ENCODE measurements around the gene KRT13.

Gene KRT13

GRCh38 chr17:41518031-41518430 lies 12.6 kb upstream of the KRT13 start:
- Histone ChIP-seq H3K4me1 (ENCODE audit: control insufficient read depth, insufficient read depth, low read length) (no peaks in the 10 kb centered on the region), H3K4me3 (ENCODE audit: low read length in 2 of 2) (no peak overlapping the region), H3K9me3 (ENCODE audit: control insufficient read depth in 2 of 2, low read length in 2 of 2) (no peaks in the 10 kb centered on the region), H3K9ac (ENCODE audit: low read length in 2 of 2) (no peak overlapping the region), H3K27me3 (ENCODE audit: control insufficient read depth in 1 of 2, insufficient read depth in 2 of 2, low read length in 2 of 2) (peaks cover 0 to 11% of the 10 kb centered on the region in 2 donors), H3K27ac (ENCODE audit: low read length) (no peak overlapping the region), H3K36me3 (ENCODE audit: control insufficient read depth in 2 of 2, insufficient read depth in 2 of 2, low read length in 2 of 2) (no peaks in the 10 kb centered on the region)

GRCh38 chr17:41516830-41517283 lies 11.4 kb upstream of the KRT13 start:
- Histone ChIP-seq H3K27ac (ENCODE audit: low read length) (no peak overlapping the region), H3K4me3 (ENCODE audit: low read length in 2 of 2) (no peak overlapping the region), H3K4me1 (ENCODE audit: control insufficient read depth, insufficient read depth, low read length) (no peaks in the 10 kb centered on the region), H3K27me3 (ENCODE audit: control insufficient read depth in 1 of 2, insufficient read depth in 2 of 2, low read length in 2 of 2) (peaks cover 0 to 10% of the 10 kb centered on the region in 2 donors), H3K9ac (ENCODE audit: low read length in 2 of 2) (no peak overlapping the region), H3K9me3 (ENCODE audit: control insufficient read depth in 2 of 2, low read length in 2 of 2) (no peaks in the 10 kb centered on the region), H3K36me3 (ENCODE audit: control insufficient read depth in 2 of 2, insufficient read depth in 2 of 2, low read length in 2 of 2) (no peaks in the 10 kb centered on the region)

- H3K4me3 ChIP-seq (ENCODE audit: low read length in 2 of 2) = no peak overlapping the region
- H3K27me3 ChIP-seq (ENCODE audit: control insufficient read depth in 1 of 2, insufficient read depth in 2 of 2, low read length in 2 of 2) = peaks cover 0 to 9% of the 10 kb centered on the region in 2 donors
- H3K9me3 ChIP-seq (ENCODE audit: control insufficient read depth in 2 of 2, low read length in 2 of 2) = no peaks in the 10 kb centered on the region
- no peaks in the 10 kb centered on the region for H3K4me1 ChIP-seq (ENCODE audit: control insufficient read depth, insufficient read depth, low read length)
- H3K9ac ChIP-seq (ENCODE audit: low read length in 2 of 2) = no peak overlapping the region
- H3K36me3 ChIP-seq (ENCODE audit: control insufficient read depth in 2 of 2, insufficient read depth in 2 of 2, low read length in 2 of 2) = no peaks in the 10 kb centered on the region
- no peak overlapping the region for H3K27ac ChIP-seq (ENCODE audit: low read length)
Measured at GRCh38 chr17:41516147-41516829, 10.9 kb upstream of the KRT13 start.

DNA sequence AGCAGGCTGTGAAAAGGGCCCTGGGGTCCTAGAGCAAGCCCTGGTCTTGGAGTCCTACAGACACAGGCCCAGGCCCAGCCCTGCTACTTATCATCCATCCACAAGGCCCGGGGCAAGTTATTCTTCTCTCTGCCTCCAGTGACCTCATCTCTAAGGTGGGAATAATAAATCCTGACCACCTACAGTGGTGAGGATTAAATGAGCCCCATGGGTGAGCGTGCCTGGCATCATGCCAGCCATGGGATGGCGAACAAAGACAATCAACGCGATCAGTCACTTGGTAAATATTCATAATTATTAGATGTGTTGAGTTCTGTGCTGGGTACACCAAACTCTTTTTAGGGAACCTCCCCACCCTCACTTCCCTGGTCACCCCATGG lies 7.7 kb upstream of the KRT13 start:
- H3K36me3 ChIP-seq (ENCODE audit: control insufficient read depth in 2 of 2, insufficient read depth in 2 of 2, low read length in 2 of 2) = no peaks in the 10 kb centered on the region
- H3K27ac ChIP-seq (ENCODE audit: low read length) = no peak overlapping the region
- no peak overlapping the region for H3K4me3 ChIP-seq (ENCODE audit: low read length in 2 of 2)
- H3K9me3 ChIP-seq (ENCODE audit: control insufficient read depth in 2 of 2, low read length in 2 of 2) = no peaks in the 10 kb centered on the region
- H3K27me3 ChIP-seq (ENCODE audit: control insufficient read depth in 1 of 2, insufficient read depth in 2 of 2, low read length in 2 of 2) = peaks cover 0 to 6% of the 10 kb centered on the region in 2 donors
- no peak overlapping the region for H3K9ac ChIP-seq (ENCODE audit: low read length in 2 of 2)
- H3K4me1 ChIP-seq (ENCODE audit: control insufficient read depth, insufficient read depth, low read length) = no peaks in the 10 kb centered on the region

GRCh38 chr17:41512546-41513167 lies 7.2 kb upstream of the KRT13 start:
- H3K4me3 ChIP-seq (ENCODE audit: low read length in 2 of 2) = no peak overlapping the region
- H3K36me3 ChIP-seq (ENCODE audit: control insufficient read depth in 2 of 2, insufficient read depth in 2 of 2, low read length in 2 of 2) = no peaks in the 10 kb centered on the region
- H3K27me3 ChIP-seq (ENCODE audit: control insufficient read depth in 1 of 2, insufficient read depth in 2 of 2, low read length in 2 of 2) = peaks cover 0 to 6% of the 10 kb centered on the region in 2 donors
- H3K9ac ChIP-seq (ENCODE audit: low read length in 2 of 2) = no peak overlapping the region
- no peaks in the 10 kb centered on the region for H3K9me3 ChIP-seq (ENCODE audit: control insufficient read depth in 2 of 2, low read length in 2 of 2)
- H3K27ac ChIP-seq (ENCODE audit: low read length) = no peak overlapping the region
- H3K4me1 ChIP-seq (ENCODE audit: control insufficient read depth, insufficient read depth, low read length) = no peaks in the 10 kb centered on the region

- H3K27ac ChIP-seq (ENCODE audit: low read length) = no peak overlapping the region
- H3K9me3 ChIP-seq (ENCODE audit: control insufficient read depth in 2 of 2, low read length in 2 of 2) = no peaks in the 10 kb centered on the region
- H3K4me3 ChIP-seq (ENCODE audit: low read length in 2 of 2) = no peak overlapping the region
- no peaks in the 10 kb centered on the region for H3K4me1 ChIP-seq (ENCODE audit: control insufficient read depth, insufficient read depth, low read length)
- peaks cover 0 to 3% of the 10 kb centered on the region in 2 donors for H3K27me3 ChIP-seq (ENCODE audit: control insufficient read depth in 1 of 2, insufficient read depth in 2 of 2, low read length in 2 of 2)
- H3K9ac ChIP-seq (ENCODE audit: low read length in 2 of 2) = no peak overlapping the region
- H3K36me3 ChIP-seq (ENCODE audit: control insufficient read depth in 2 of 2, insufficient read depth in 2 of 2, low read length in 2 of 2) = no peaks in the 10 kb centered on the region
Measured at GRCh38 chr17:41511716-41512115, 6.3 kb upstream of the KRT13 start.

- H3K27ac ChIP-seq (ENCODE audit: low read length) = no peak overlapping the region
- no peak overlapping the region for H3K9ac ChIP-seq (ENCODE audit: low read length in 2 of 2)
Measured at GRCh38 chr17:41511116-41511515, 5.7 kb upstream of the KRT13 start.

GRCh38 chr17:41510251-41511065 lies 5.0 kb upstream of the KRT13 start:
- Histone ChIP-seq H3K9ac (ENCODE audit: low read length in 2 of 2) (no peak overlapping the region), H3K36me3 (ENCODE audit: control insufficient read depth in 2 of 2, insufficient read depth in 2 of 2, low read length in 2 of 2) (no peaks in the 10 kb centered on the region), H3K4me3 (ENCODE audit: low read length in 2 of 2) (no peak overlapping the region), H3K4me1 (ENCODE audit: control insufficient read depth, insufficient read depth, low read length) (no peaks in the 10 kb centered on the region), H3K27ac (ENCODE audit: low read length) (no peak overlapping the region), H3K27me3 (ENCODE audit: control insufficient read depth in 1 of 2, insufficient read depth in 2 of 2, low read length in 2 of 2) (no peaks in the 10 kb centered on the region), H3K9me3 (ENCODE audit: control insufficient read depth in 2 of 2, low read length in 2 of 2) (no peaks in the 10 kb centered on the region)

More at GRCh38 chr17:41511116-41511515, 5.7 kb upstream of the KRT13 start:
- no peaks in the 10 kb centered on the region for H3K9me3 ChIP-seq (ENCODE audit: control insufficient read depth in 2 of 2, low read length in 2 of 2)
- no peaks in the 10 kb centered on the region for H3K27me3 ChIP-seq (ENCODE audit: control insufficient read depth in 1 of 2, insufficient read depth in 2 of 2, low read length in 2 of 2)
- no peaks in the 10 kb centered on the region for H3K36me3 ChIP-seq (ENCODE audit: control insufficient read depth in 2 of 2, insufficient read depth in 2 of 2, low read length in 2 of 2)
- no peaks in the 10 kb centered on the region for H3K4me1 ChIP-seq (ENCODE audit: control insufficient read depth, insufficient read depth, low read length)
- no peak overlapping the region for H3K4me3 ChIP-seq (ENCODE audit: low read length in 2 of 2)

- Histone ChIP-seq H3K36me3 (ENCODE audit: control insufficient read depth in 2 of 2, insufficient read depth in 2 of 2, low read length in 2 of 2) (no peaks in the 10 kb centered on the region), H3K27me3 (ENCODE audit: control insufficient read depth in 1 of 2, insufficient read depth in 2 of 2, low read length in 2 of 2) (no peaks in the 10 kb centered on the region), H3K9me3 (ENCODE audit: control insufficient read depth in 2 of 2, low read length in 2 of 2) (no peaks in the 10 kb centered on the region), H3K9ac (ENCODE audit: low read length in 2 of 2) (no peak overlapping the region), H3K4me1 (ENCODE audit: control insufficient read depth, insufficient read depth, low read length) (no peaks in the 10 kb centered on the region), H3K4me3 (ENCODE audit: low read length in 2 of 2) (no peak overlapping the region), H3K27ac (ENCODE audit: low read length) (no peak overlapping the region)
Measured at GRCh38 chr17:41507315-41507880, 2.0 kb upstream of the KRT13 start.

- Histone ChIP-seq H3K9ac (ENCODE audit: low read length in 2 of 2) (no peak overlapping the region), H3K4me1 (ENCODE audit: control insufficient read depth, insufficient read depth, low read length) (no peaks in the 10 kb centered on the region), H3K36me3 (ENCODE audit: control insufficient read depth in 2 of 2, insufficient read depth in 2 of 2, low read length in 2 of 2) (no peaks in the 10 kb centered on the region), H3K9me3 (ENCODE audit: control insufficient read depth in 2 of 2, low read length in 2 of 2) (no peaks in the 10 kb centered on the region), H3K4me3 (ENCODE audit: low read length in 2 of 2) (no peak overlapping the region), H3K27me3 (ENCODE audit: control insufficient read depth in 1 of 2, insufficient read depth in 2 of 2, low read length in 2 of 2) (no peaks in the 10 kb centered on the region), H3K27ac (ENCODE audit: low read length) (no peak overlapping the region)
Measured at GRCh38 chr17:41505809-41506767, 676 bp upstream of the KRT13 start.
